Bronchial epithelial cell (primary cell): ENCODE measurements around the gene TRPC3. TPM values are rescaled to one million over a fixed set of nuclear protein-coding genes. Genes with fewer than 3 reads are reported as not detected.

Source experiments
- DNase-seq: peaks from one replicate; pipeline ENCODE4 v3.0.0-alpha.2; 2010; ENCODE audit warnings: low read depth
- FAIRE-seq: peaks from 2 replicates; lab custom pipeline; 2011; peaks lifted over from hg19 to GRCh38; lab: Jason Lieb, UNC
- H3K27me3 ChIP-seq: 2 replicates; pipeline ENCODE4 v1.5.1; 2011; ENCODE audit warnings: low read length; ENCODE audit not compliant: control insufficient read depth, insufficient read depth
- H3K36me3 ChIP-seq: 2 replicates; pipeline ENCODE4 v1.5.1; 2011; ENCODE audit warnings: low read length; ENCODE audit not compliant: control insufficient read depth, insufficient read depth
- H3K4me3 ChIP-seq: 2 replicates; pipeline ENCODE4 v1.5.1; 2011; ENCODE audit warnings: mild to moderate bottlenecking, low read depth, low read length, control low read depth
- total RNA-seq: library from RNA; depleted of rRNA; stranded (reverse); fragments of >200 nt; gene quantifications from 2 replicates; pipeline ENCODE4 v1.2.1, GENCODE V29; 2014
- TF ChIP-seq, protein P1 (sequence below): IDR thresholded peaks from 2 replicates; pipeline ENCODE4 v1.5.1; 2011; ENCODE audit warnings: mild to moderate bottlenecking, moderate library complexity, low read length, control low read depth, inconsistent platforms; ENCODE audit not compliant: insufficient read depth, severe bottlenecking

Gene TRPC3
- total RNA-seq, 1 donor from 2014 or later, result 0.26 TPM

DNA sequence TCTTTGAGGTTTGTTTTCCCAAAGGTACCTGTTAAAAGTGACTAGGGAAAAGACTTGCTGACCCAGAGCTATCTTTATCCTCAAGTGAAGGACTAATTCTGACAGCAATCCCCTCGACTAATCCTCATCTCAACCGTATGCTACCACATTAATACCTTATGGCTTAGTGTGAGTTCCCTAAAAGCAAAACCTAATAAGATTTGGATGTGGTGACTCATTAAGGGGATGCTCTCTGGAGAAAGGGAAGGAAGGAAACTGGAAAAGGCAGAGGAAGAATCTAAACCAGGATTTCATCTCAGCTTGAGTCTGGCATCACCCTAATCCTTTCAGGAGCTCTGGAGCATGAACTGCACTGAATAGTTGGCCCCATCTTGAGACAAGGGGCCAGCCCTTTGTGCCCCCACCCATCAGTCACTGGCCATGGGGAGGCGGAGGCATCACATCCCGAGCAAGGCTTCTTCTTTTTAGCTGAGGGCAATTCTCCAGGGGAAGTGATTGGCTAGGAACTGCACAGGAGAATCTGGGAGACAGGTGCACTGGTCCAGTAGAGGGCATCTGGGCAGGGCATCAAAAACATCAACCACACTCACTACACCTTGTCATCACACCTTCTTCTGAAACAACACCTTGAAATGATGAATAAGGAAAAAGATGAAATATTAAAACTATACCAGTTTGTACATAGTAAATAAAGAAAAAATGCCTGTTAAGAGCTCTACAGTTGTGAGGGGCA lies 74.7 kb downstream of the TRPC3 start:
- no peak for DNase-seq
- FAIRE-seq, result no peak
- no peak overlapping the region for H3K4me3 ChIP-seq
- TF ChIP-seq, protein P1, sequence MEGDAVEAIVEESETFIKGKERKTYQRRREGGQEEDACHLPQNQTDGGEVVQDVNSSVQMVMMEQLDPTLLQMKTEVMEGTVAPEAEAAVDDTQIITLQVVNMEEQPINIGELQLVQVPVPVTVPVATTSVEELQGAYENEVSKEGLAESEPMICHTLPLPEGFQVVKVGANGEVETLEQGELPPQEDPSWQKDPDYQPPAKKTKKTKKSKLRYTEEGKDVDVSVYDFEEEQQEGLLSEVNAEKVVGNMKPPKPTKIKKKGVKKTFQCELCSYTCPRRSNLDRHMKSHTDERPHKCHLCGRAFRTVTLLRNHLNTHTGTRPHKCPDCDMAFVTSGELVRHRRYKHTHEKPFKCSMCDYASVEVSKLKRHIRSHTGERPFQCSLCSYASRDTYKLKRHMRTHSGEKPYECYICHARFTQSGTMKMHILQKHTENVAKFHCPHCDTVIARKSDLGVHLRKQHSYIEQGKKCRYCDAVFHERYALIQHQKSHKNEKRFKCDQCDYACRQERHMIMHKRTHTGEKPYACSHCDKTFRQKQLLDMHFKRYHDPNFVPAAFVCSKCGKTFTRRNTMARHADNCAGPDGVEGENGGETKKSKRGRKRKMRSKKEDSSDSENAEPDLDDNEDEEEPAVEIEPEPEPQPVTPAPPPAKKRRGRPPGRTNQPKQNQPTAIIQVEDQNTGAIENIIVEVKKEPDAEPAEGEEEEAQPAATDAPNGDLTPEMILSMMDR, result peak; percentile 24
- H3K27me3 ChIP-seq, result no peaks in the 10 kb centered on the region
- no peaks in the 10 kb centered on the region for H3K36me3 ChIP-seq

DNA sequence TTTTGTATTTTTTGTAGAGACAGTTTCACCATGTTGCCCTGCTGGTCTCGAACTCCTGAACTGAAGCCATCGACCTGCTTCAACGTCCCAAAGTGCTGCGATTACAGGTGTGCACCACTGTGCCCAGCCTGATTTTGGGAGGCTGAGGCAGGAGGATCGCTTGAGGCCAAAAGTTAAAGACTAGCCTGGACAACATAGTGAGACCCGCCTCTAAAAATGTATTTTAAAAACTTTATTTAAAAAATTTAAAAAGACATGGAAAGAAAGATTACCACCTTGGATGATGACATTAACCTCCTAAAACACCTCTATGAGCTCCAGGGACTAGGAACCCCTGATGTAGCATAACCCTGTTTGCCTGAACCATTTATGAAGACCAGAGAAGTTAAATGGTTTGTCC lies 75.8 kb downstream of the TRPC3 start:
- TF ChIP-seq, protein P1, result no peak
- FAIRE-seq, result no peak

DNA sequence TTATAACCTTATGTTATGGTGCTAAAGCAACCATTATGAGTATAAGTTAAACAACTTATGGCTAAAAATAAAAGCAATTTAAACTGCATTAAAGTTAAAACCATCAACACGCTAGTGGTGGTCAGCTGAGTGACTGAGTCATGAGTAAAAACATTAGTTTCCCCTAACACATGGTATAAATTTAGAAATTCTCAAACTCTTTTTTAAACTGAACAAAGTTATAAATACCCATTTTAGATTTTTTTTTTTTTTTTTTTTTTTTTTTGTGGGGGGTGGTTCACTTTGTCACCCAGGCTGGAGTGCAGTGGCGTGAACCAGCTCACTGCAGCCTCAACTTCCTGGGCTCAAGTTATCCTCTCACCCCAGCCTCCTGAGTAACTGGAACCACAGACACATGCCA lies 76.2 kb downstream of the TRPC3 start:
- Histone ChIP-seq H3K36me3 (no peaks in the 10 kb centered on the region), H3K4me3 (no peak overlapping the region), H3K27me3 (no peaks in the 10 kb centered on the region)
- FAIRE-seq (no peak), DNase-seq (no peak)
- TF ChIP-seq, protein P1, result no peak

More for the DNA sequence above, 75.8 kb downstream of the TRPC3 start:
- Histone ChIP-seq H3K27me3 (no peaks in the 10 kb centered on the region), H3K36me3 (no peaks in the 10 kb centered on the region), H3K4me3 (no peak overlapping the region)
- DNase-seq, result no peak

DNA sequence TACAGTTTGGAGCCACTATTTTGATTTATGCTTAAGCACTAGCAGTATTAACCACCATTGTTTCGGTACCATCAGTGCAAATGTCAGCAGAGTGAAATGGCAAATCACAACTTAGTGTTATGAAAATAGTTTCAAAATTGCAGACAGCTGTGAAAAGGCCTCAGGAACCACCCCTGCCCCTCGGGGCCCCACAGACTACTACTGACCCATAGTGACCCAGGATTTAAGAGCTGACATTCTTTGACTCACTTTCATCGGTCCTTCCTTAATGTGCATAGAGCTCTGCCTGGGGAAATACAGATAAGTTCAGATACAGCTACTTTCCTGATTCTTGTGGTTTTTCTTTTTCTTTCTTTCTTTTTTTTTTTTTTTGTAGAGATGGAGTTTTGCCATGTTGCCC lies 78.3 kb downstream of the TRPC3 start:
- Histone ChIP-seq H3K36me3 (no peaks in the 10 kb centered on the region), H3K4me3 (no peak overlapping the region), H3K27me3 (no peaks in the 10 kb centered on the region)
- no peak for FAIRE-seq
- no peak for DNase-seq
- TF ChIP-seq, protein P1, result no peak

DNA sequence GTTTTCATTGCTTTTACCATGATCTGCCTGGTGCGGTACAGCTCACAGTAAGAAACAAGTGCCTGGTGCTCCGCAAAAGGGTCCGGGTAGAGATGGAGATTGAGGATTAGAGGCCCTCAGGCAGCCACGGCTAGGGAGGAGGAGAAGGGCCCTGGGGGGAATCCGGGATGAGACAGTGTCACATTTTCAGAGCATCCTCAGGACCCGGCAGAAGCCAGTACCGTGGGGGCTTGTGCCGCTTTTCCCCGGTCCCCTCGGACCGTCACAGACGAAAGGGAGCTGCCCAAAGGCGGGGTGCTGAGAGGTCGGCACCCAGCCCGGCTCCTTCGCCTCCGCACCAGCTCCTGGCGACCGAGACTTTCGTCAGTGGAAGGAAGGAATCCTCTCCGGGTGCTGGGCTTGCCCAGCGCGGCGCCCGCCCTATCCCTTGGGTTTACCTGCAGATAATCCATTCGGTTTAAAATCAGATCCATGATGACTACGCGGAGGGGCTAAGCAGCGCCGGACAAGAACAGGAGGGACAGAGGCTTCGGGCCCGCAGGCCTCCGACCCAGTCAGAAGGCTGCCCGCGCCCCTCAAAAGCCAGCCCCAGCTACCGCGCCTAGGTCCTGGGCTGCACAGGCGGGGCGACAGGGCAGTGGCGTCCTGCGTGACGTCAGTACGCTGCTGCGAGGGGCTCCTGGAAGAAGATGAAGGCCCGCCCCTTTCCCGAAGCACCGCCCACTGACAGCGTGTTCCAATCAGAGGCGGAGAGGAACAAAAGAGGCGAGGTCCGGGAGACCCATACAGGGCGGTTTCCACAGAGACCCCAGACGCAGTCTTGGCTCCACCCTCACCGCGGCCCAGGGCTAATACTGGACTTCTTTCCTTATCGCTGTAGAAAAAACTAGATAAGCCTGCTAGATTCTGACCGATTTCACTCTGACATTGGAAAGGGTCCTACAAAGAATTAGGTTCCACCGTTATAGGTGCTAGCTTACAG lies 81.7 kb downstream of the TRPC3 start, which contains the start of gene BBS7:
BBS7 (minus strand) TSS at position 634 of the 982 bp plus-strand sequence; CDS start at position 473, 161 bp downstream.
- no peak for FAIRE-seq
- no peaks in the 10 kb centered on the region for H3K27me3 ChIP-seq
- DNase-seq, result peak; percentile 90
- peaks cover 1% of the 10 kb centered on the region for H3K36me3 ChIP-seq
- TF ChIP-seq, protein P1, result no peak
- H3K4me3 ChIP-seq, result peak within 1 kb of the TSS; percentile 82
